Measurements from ENCODE around the gene PLPPR1.
"Not testable (repeated sequence)": the region's sequence is repeated elsewhere in the genome, so short reads cannot be mapped to it uniquely, and the experiment has no call there.

Gene PLPPR1

GRCh38 chr9:101325053-101325452 lies 296.5 kb downstream of the PLPPR1 start:
- no peak for DNase-seq (ENCODE audit: low read depth)
- H3K4me3 ChIP-seq (ENCODE audit: low read length), result no peak overlapping the region
- TF ChIP-seq, protein P1, sequence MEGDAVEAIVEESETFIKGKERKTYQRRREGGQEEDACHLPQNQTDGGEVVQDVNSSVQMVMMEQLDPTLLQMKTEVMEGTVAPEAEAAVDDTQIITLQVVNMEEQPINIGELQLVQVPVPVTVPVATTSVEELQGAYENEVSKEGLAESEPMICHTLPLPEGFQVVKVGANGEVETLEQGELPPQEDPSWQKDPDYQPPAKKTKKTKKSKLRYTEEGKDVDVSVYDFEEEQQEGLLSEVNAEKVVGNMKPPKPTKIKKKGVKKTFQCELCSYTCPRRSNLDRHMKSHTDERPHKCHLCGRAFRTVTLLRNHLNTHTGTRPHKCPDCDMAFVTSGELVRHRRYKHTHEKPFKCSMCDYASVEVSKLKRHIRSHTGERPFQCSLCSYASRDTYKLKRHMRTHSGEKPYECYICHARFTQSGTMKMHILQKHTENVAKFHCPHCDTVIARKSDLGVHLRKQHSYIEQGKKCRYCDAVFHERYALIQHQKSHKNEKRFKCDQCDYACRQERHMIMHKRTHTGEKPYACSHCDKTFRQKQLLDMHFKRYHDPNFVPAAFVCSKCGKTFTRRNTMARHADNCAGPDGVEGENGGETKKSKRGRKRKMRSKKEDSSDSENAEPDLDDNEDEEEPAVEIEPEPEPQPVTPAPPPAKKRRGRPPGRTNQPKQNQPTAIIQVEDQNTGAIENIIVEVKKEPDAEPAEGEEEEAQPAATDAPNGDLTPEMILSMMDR (IDR thresholded peaks at IDR 0.05; ENCODE audit: insufficient read depth, low read depth, low read length, missing control alignments), result no peak

GRCh38 chr9:101326035-101326434 lies 297.5 kb downstream of the PLPPR1 start:
- TF ChIP-seq, protein P1 (IDR thresholded peaks at IDR 0.05; ENCODE audit: insufficient read depth, low read depth, low read length, missing control alignments), result no peak
- DNase-seq (ENCODE audit: low read depth), result no peak
- H3K4me3 ChIP-seq (ENCODE audit: low read length), result no peak overlapping the region

- peak; percentile 57 for DNase-seq (ENCODE audit: low read depth)
- TF ChIP-seq, protein P1 (IDR thresholded peaks at IDR 0.05; ENCODE audit: insufficient read depth, low read depth, low read length, missing control alignments), result no peak
- no peak overlapping the region for H3K4me3 ChIP-seq (ENCODE audit: low read length)
These were observed 298.0 kb downstream of the PLPPR1 start for GRCh38 chr9:101326501-101326900.

GRCh38 chr9:101327422-101327909 lies 298.9 kb downstream of the PLPPR1 start:
- not testable (repeated sequence) for H3K4me3 ChIP-seq (ENCODE audit: low read length); DNase-seq (ENCODE audit: low read depth)

DNA sequence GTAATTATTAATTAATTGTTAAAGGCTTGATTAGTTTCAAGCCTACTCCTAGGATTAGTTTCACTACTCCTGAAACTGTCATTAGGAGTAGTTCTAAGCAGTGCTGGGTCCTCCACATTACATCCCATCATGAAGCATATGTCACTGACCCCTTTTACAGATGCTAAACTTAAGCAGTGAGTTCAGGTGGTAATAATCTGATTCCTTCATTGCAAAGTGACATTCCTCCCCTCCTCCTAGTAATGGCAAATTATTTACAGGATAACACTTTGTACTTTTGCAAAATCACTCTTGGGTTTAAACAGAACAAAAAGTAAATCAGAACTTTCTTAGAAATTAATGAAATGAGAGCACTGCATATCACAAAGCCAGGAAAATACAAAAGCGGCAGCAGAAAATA lies 303.8 kb downstream of the PLPPR1 start:
- TF ChIP-seq, protein P1 (IDR thresholded peaks at IDR 0.05; ENCODE audit: insufficient read depth, low read depth, low read length, missing control alignments), result no peak
- no peak overlapping the region for H3K4me3 ChIP-seq (ENCODE audit: low read length)
- DNase-seq (ENCODE audit: low read depth), result no peak

DNA sequence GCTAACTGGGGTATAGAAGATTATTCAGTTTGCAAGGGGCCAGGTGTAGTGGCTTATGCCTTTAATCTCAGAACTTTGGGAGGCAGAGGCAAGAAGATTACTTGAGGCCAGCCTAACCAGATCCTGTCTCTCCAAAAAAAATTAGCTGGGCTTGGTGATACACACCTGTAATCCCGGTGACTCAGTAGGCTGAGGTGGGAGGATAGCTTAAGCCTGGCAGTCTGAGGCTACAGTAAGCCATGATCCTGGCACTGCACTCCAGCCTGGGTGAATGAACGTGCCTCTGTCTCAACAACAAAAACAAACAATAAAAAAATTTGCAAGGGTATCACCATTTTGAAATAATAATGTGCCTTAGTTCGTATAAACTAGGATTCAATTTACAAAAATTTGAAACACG lies 305.0 kb downstream of the PLPPR1 start:
- H3K4me3 ChIP-seq (ENCODE audit: low read length), result no peak overlapping the region
- TF ChIP-seq, protein P1 (IDR thresholded peaks at IDR 0.05; ENCODE audit: insufficient read depth, low read depth, low read length, missing control alignments), result no peak
- peak; percentile 68 for DNase-seq (ENCODE audit: low read depth)

- no peak overlapping the region for H3K4me3 ChIP-seq (ENCODE audit: low read length)
- DNase-seq (ENCODE audit: low read depth), result no peak
- TF ChIP-seq, protein P1 (IDR thresholded peaks at IDR 0.05; ENCODE audit: insufficient read depth, low read depth, low read length, missing control alignments), result no peak
These were observed 305.6 kb downstream of the PLPPR1 start for GRCh38 chr9:101333926-101334702.

All from epithelial cell of esophagus (primary cell).